Measurements from ENCODE around the gene EAPP. TPM values are rescaled to one million over a fixed set of nuclear protein-coding genes. Genes with fewer than 3 reads are reported as not detected.

The EAPP gene
- total RNA-seq, 1 experiment from 2014 or later, result 32.2 TPM

- Histone ChIP-seq H3K4me1 (ENCODE audit: control insufficient read depth in 1 of 2, insufficient read depth in 2 of 2, low read length in 2 of 2) (no peaks in the 10 kb centered on the region), H3K79me2 (ENCODE audit: insufficient read depth, low read length) (no peaks in the 10 kb centered on the region), H3K27me3 (ENCODE audit: insufficient read depth, low read length) (no peaks in the 10 kb centered on the region), H3K27ac (ENCODE audit: low read depth, low read length) (no peak overlapping the region), H3K9me3 (ENCODE audit: control insufficient read depth in 1 of 2, insufficient read depth in 1 of 2, low read depth in 1 of 2, low read length in 2 of 2) (no peaks in the 10 kb centered on the region), H3K4me2 (ENCODE audit: low read length) (no peak overlapping the region), H3K4me3 (replicated peaks in 1 of 2; ENCODE audit: low read depth in 1 of 2, low read length in 2 of 2) (no peak overlapping the region), H3K9me2 (ENCODE audit: insufficient read depth) (no peaks in the 10 kb centered on the region), H3K9ac (ENCODE audit: low read length) (no peak overlapping the region), H3K36me3 (ENCODE audit: control insufficient read depth in 1 of 2, insufficient read depth in 2 of 2, low read length in 2 of 2) (no peaks in the 10 kb centered on the region), H2AFZ (ENCODE audit: low read depth, low read length, poor library complexity, severe bottlenecking) (no peak overlapping the region), H4K20me1 (ENCODE audit: insufficient read depth) (no peaks in the 10 kb centered on the region)
- TF ChIP-seq CEBPB (IDR thresholded peaks at IDR 0.05; ENCODE audit: low read depth), result no peak
- no peak for TF ChIP-seq ZBTB33 (IDR thresholded peaks at IDR 0.05; ENCODE audit: extremely low read depth, insufficient replicate concordance, low read length)
- TF ChIP-seq ZFX (IDR thresholded peaks at IDR 0.05), result no peak
- TF ChIP-seq ATF3 (IDR thresholded peaks at IDR 0.05), result no peak
- no peak for TF ChIP-seq FOSL1 (IDR thresholded peaks at IDR 0.05; ENCODE audit: low read depth)
- TF ChIP-seq, protein P1, sequence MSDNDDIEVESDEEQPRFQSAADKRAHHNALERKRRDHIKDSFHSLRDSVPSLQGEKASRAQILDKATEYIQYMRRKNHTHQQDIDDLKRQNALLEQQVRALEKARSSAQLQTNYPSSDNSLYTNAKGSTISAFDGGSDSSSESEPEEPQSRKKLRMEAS (IDR thresholded peaks at IDR 0.05), result no peak
- no peak for TF ChIP-seq ELF1 (IDR thresholded peaks at IDR 0.05; ENCODE audit: borderline replicate concordance, low read depth)
- TF ChIP-seq EZH2phosphoT487 (IDR thresholded peaks at IDR 0.05; ENCODE audit: borderline replicate concordance), result no peak
- no peak for TF ChIP-seq YY1 (IDR thresholded peaks at IDR 0.05; ENCODE audit: extremely low read depth, insufficient replicate concordance, low read depth, low read length)
- no peak for TF ChIP-seq SIN3A (IDR thresholded peaks at IDR 0.05; ENCODE audit: low read depth)
- no peak for TF ChIP-seq POLR2AphosphoS5 (IDR thresholded peaks at IDR 0.05; ENCODE audit: low read depth, low read length)
- TF ChIP-seq JUND (IDR thresholded peaks at IDR 0.05), result no peak
- no peak for TF ChIP-seq EGR1 (IDR thresholded peaks at IDR 0.05; ENCODE audit: low read depth)
- no peak for TF ChIP-seq ZNF274 (IDR thresholded peaks at IDR 0.05; ENCODE audit: low read depth, low read length)
- no peak for TF ChIP-seq RAD21 (IDR thresholded peaks at IDR 0.05; ENCODE audit: low read depth)
- TF ChIP-seq CTCF (IDR thresholded peaks at IDR 0.05 in 2 of 3, conservative IDR thresholded peaks at IDR 0.05 in 1 of 3; ENCODE audit: borderline replicate concordance in 1 of 3, insufficient read depth in 1 of 3, low read depth in 2 of 3, low read length in 2 of 3), result no peak
- TF ChIP-seq TCF7L2 (IDR thresholded peaks at IDR 0.05; ENCODE audit: borderline replicate concordance, extremely low read depth, insufficient read depth, insufficient read length), result no peak
- TF ChIP-seq SRF (IDR thresholded peaks at IDR 0.05; ENCODE audit: low read depth), result no peak
- TF ChIP-seq CBX3 (IDR thresholded peaks at IDR 0.05; ENCODE audit: low read depth), result no peak
- no peak for TF ChIP-seq POLR2A (IDR thresholded peaks at IDR 0.05; ENCODE audit: borderline replicate concordance, extremely low read depth, insufficient read depth, insufficient read length)
- BruUV-seq (replicated peaks), result no TSS peak
- POLR2A ChIA-PET, result no interaction called here
- CTCF ChIA-PET, result no interaction called here
- RAD21 ChIA-PET (ENCODE audit: low non-redundant PET in 1 of 2, low total read pairs in 2 of 2, uncharacterized antibody in 2 of 2, unreplicated experiment in 2 of 2), result no interaction called here
- intact Hi-C loops (cut with micrococcal nuclease), result no loop called here
- DNase-seq (ENCODE audit: low read depth, low spot score) (no peak), ATAC-seq (no peak)
These were observed 64.3 kb downstream of the EAPP start for GRCh38 chr14:34475163-34475562.
